Measurements from ENCODE around the gene RASSF7.

RASSF7 gene

DNA sequence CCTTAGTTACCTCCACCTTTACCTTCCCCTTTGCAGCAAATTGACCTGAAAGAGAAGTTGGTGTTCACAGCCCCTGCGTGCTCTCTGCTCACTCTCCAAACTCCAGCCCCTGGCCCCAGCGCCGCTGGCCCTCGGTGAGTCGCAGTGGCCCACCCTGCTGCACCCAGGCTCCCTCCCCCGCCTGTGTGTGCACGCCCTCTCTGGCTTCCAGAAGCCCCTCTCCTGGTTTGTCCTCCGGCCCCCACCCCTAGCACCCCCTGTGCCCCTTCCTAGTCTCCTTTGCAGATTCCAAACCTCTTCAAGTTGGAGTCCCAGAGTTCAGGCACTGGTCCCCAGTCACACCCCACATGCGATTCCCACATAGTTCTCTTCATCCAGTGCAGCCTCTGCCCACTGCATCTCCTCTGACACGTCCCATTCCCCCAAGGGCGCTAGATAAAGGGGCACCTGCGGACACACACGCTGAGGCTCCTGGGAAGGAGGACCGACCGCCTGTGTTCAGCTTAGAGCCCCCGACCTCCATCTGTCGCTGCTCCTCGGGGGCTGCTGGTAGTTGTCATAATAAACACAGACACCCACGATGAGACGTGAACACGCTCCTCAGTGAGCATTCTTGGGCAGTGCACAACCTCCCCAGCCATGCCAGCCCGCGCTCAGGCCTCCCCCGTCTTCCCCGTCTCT, 14.0 kb downstream of the RASSF7 start:
- H3K4me3 ChIP-seq (ENCODE audit: low read depth, low read length) = peak overlapping the region; percentile 60
- DNase-seq (ENCODE audit: low read depth) = no peak
- TF ChIP-seq CTCF (IDR thresholded peaks at IDR 0.05; ENCODE audit: low read depth, low read length, missing control alignments) = no peak
- in situ Hi-C loops (cut with HindIII; ENCODE audit: low sequenced_read_pairs) = no loop called here

- no peak for DNase-seq (ENCODE audit: low read depth)
- no peak for TF ChIP-seq CTCF (IDR thresholded peaks at IDR 0.05; ENCODE audit: low read depth, low read length, missing control alignments)
- peak overlapping the region; percentile 60 for H3K4me3 ChIP-seq (ENCODE audit: low read depth, low read length)
- in situ Hi-C loops (cut with HindIII; ENCODE audit: low sequenced_read_pairs) = no loop called here
These were observed 14.7 kb downstream of the RASSF7 start for GRCh38 chr11:575313-575995.

DNA sequence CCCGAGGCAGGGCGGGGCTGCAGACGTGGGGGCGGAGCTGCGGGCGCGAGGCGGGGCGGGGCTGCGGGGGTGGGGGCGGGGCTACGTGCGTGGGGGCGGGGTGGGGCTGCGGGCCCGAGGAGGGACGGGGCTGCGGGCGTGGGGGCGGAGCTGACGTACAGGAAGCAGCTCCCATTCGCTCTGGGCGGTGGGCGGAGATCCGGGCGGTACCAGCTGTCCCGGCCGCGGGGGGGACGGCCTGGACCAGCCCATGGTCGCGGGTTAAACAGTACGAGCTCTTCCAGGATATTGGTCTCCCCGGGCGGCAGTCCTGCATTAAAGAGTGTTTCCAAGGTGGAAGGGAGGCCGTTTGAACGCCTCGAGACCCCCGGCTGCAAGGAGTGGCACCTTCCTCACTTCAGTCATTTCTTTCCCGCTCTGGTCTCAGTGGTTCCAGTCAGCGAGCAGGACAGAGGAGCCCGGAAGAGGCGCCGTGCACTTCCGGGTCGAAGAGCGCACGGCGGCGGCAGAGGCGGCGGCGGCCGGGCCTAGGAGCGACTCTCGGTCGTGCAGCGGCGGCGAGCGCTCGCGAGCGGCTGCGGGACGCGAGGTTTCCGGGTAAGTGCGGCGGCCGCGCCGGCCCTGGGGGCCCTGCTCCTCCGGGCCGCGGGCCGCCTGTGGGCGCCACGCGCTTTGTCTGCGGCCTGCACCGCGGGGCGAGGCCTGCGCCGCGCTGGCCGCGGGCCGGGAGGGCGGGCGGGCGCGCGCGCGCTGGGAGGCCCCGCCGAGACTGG, 15.4 kb downstream of the RASSF7 start, which contains the start of gene PHRF1:
Gene PHRF1, plus strand, starts transcription at position 475 of the 773 bp plus-strand sequence. CDS start 5,043 bp downstream, outside the sequence.
- no peak for TF ChIP-seq CTCF (IDR thresholded peaks at IDR 0.05; ENCODE audit: low read depth, low read length, missing control alignments)
- peak; percentile 80 for DNase-seq (ENCODE audit: low read depth)
- in situ Hi-C loops (cut with HindIII; ENCODE audit: low sequenced_read_pairs) = no loop called here
- peak within 1 kb of the TSS; percentile 72 for H3K4me3 ChIP-seq (ENCODE audit: low read depth, low read length)

GRCh38 chr11:576811-577610, 16.2 kb downstream of the RASSF7 start:
- no peak for DNase-seq (ENCODE audit: low read depth)
- in situ Hi-C loops (cut with HindIII; ENCODE audit: low sequenced_read_pairs) = no loop called here
- peak overlapping the region; percentile 72 for H3K4me3 ChIP-seq (ENCODE audit: low read depth, low read length)
- no peak for TF ChIP-seq CTCF (IDR thresholded peaks at IDR 0.05; ENCODE audit: low read depth, low read length, missing control alignments)

DNA sequence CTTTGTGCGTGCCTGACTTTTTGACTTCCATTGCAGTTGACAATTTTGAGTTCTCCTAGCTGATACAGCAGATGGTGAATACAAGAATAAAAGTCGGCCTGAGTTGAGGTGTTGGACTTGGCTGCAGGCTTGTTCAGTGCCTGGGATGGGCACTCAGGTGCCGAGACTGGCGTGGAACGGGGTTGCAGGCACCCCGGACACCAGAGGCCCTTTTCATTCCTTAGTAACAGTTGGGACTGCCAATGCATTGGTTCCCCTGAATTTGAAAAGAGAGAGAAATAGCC, 16.8 kb downstream of the RASSF7 start:
- no peak for DNase-seq (ENCODE audit: low read depth)
- TF ChIP-seq CTCF (IDR thresholded peaks at IDR 0.05; ENCODE audit: low read depth, low read length, missing control alignments) = no peak
- in situ Hi-C loops (cut with HindIII; ENCODE audit: low sequenced_read_pairs) = no loop called here
- H3K4me3 ChIP-seq (ENCODE audit: low read depth, low read length) = peak overlapping the region; percentile 72
